AG04450 (cell line): Measurements from ENCODE around the gene CYSTM1. TPM values are rescaled to one million over a fixed set of nuclear protein-coding genes. Genes with fewer than 3 reads are reported as not detected.
"Not testable (repeated sequence)": the region's sequence is repeated elsewhere in the genome, so short reads cannot be mapped to it uniquely, and the experiment has no call there.

Experiments used
- CTCF ChIA-PET: fragments of 300-600, 350-600 bp; formaldehyde crosslinking; extraction: SDS; loops from one replicate; lab custom pipeline; 2022; ENCODE audit warnings: antibody characterized with exemption, inconsistent platforms; lab: Charles Lee
- POLR2A ChIA-PET: fragments of 350-600 bp; formaldehyde crosslinking; extraction: SDS; loops from one replicate; lab custom pipeline; 2021; ENCODE audit warnings: antibody characterized with exemption, inconsistent platforms; lab: Yijun Ruan, JAX
- DNase-seq: peaks from one replicate; pipeline ENCODE4 v3.0.0-alpha.2; 2011; ENCODE audit warnings: low read depth, low spot score
- H3K27ac ChIP-seq: one replicate; pipeline ENCODE4 v1.5.1; 2012; ENCODE audit warnings: low read depth, low read length, control low read depth
- H3K27me3 ChIP-seq: one replicate; pipeline ENCODE4 v1.6.0; 2012; ENCODE audit warnings: low read length; ENCODE audit not compliant: control insufficient read depth, insufficient read depth
- H3K4me3 ChIP-seq: 2 replicates; pipeline ENCODE4 v1.5.1; 2011; ENCODE audit warnings: mild to moderate bottlenecking, low read depth, low read length, control low read depth
- H3K9me3 ChIP-seq: 2 replicates; pipeline ENCODE4 v1.5.1; 2012; ENCODE audit warnings: low read length; ENCODE audit not compliant: control insufficient read depth, insufficient read depth
- CTCF ChIP-seq: IDR thresholded peaks from 2 replicates; pipeline ENCODE4 v1.5.1; 2011; ENCODE audit warnings: low read depth, low read length, control low read depth, inconsistent platforms
- polyA plus RNA-seq: library from polyadenylated mRNA; depleted of rRNA; stranded (reverse); fragments of >200 nt; gene quantifications from 2 replicates; pipeline ENCODE4 v1.2.3, GENCODE V29; 2011

Gene CYSTM1
- polyA plus RNA-seq, 1 experiment: 13.1 TPM

- Histone ChIP-seq H3K9me3 (no peaks in the 10 kb centered on the region), H3K27me3 (no peaks in the 10 kb centered on the region), H3K4me3 (no peak overlapping the region), H3K27ac (no peak overlapping the region)
- POLR2A ChIA-PET: no interaction called here
- DNase-seq: no peak
- TF ChIP-seq CTCF: no peak
- CTCF ChIA-PET: interaction anchor here (1.0 to 1.3 kb wide), 2 partner anchors 161 to 425 kb away, joined by 3 to 4 read pairs; no protein-coding TSS in a partner anchor
These were observed 15.9 kb downstream of the CYSTM1 start for GRCh38 chr5:140190872-140191218.

GRCh38 chr5:140192715-140193430 is 17.9 kb downstream of the CYSTM1 start:
- TF ChIP-seq CTCF: no peak
- ChIA-PET CTCF (interaction anchor here (0.7 kb wide), 1 partner anchor 180 kb away, joined by 3 read pairs; no protein-coding TSS in a partner anchor), POLR2A (no interaction called here)
- Histone ChIP-seq H3K9me3 (no peaks in the 10 kb centered on the region), H3K4me3 (no peak overlapping the region), H3K27me3 (no peaks in the 10 kb centered on the region), H3K27ac (no peak overlapping the region)
- no peak for DNase-seq

GRCh38 chr5:140194662-140195061 is 19.7 kb downstream of the CYSTM1 start:
- TF ChIP-seq CTCF: no peak
- Histone ChIP-seq H3K9me3 (no peaks in the 10 kb centered on the region), H3K27me3 (no peaks in the 10 kb centered on the region), H3K27ac (no peak overlapping the region), H3K4me3 (no peak overlapping the region)
- ChIA-PET POLR2A (no interaction called here), CTCF (no interaction called here)
- no peak for DNase-seq

GRCh38 chr5:140196115-140196814 is 21.3 kb downstream of the CYSTM1 start:
- TF ChIP-seq CTCF: no peak
- Histone ChIP-seq H3K27me3 (no peaks in the 10 kb centered on the region), H3K4me3 (no peak overlapping the region), H3K27ac (no peak overlapping the region), H3K9me3 (no peaks in the 10 kb centered on the region)
- ChIA-PET POLR2A (no interaction called here), CTCF (interaction anchor here (0.5 kb wide), 1 partner anchor 162 kb away, joined by 6 read pairs; no protein-coding TSS in a partner anchor)
- DNase-seq: no peak

GRCh38 chr5:140197023-140197422 is 22.0 kb downstream of the CYSTM1 start:
- no peak overlapping the region for H3K4me3 ChIP-seq
- no peak for TF ChIP-seq CTCF
- no peak overlapping the region for H3K27ac ChIP-seq
- no peak for DNase-seq
- POLR2A ChIA-PET: no interaction called here
- no peaks in the 10 kb centered on the region for H3K27me3 ChIP-seq
- CTCF ChIA-PET: no interaction called here
- no peaks in the 10 kb centered on the region for H3K9me3 ChIP-seq

GRCh38 chr5:140198915-140199314 is 23.9 kb downstream of the CYSTM1 start:
- CTCF ChIA-PET, H3K27ac ChIP-seq, H3K4me3 ChIP-seq, H3K27me3 ChIP-seq, POLR2A ChIA-PET, H3K9me3 ChIP-seq, DNase-seq: not testable (repeated sequence)
